GM12891 (cell line): ENCODE results near the gene ODAD4.

Experiments used
- DNase-seq: peaks from one replicate; pipeline ENCODE4 v3.0.0; 2011; ENCODE audit warnings: low spot score; ENCODE audit not compliant: insufficient read length
- FAIRE-seq: peaks from 2 replicates; lab custom pipeline; 2011; peaks lifted over from hg19 to GRCh38; lab: Jason Lieb, UNC
- PAX5 ChIP-seq: IDR thresholded peaks from 2 replicates; pipeline ENCODE4 v1.6.1; 2011; ENCODE audit warnings: low read length, moderate library complexity, mild to moderate bottlenecking; ENCODE audit not compliant: insufficient read depth, severe bottlenecking
- POLR2A ChIP-seq: IDR thresholded peaks from 2 replicates; pipeline ENCODE4 v1.6.1; 2011; ENCODE audit warnings: low read depth, low read length, control low read depth
- POLR2AphosphoS5 ChIP-seq: IDR thresholded peaks from 2 replicates; pipeline ENCODE4 v1.6.1; 2011; ENCODE audit warnings: low read depth, low read length, control low read depth
- POU2F2 ChIP-seq: IDR thresholded peaks from 2 replicates; pipeline ENCODE4 v1.6.1; 2011; ENCODE audit warnings: low read depth, mild to moderate bottlenecking, control low read depth, low read length, moderate library complexity
- SPI1 ChIP-seq: IDR thresholded peaks from 2 replicates; pipeline ENCODE4 v1.6.1; 2011; ENCODE audit warnings: low read depth, low read length, control low read depth
- TAF1 ChIP-seq: IDR thresholded peaks from 2 replicates; pipeline ENCODE4 v1.6.1; 2011; ENCODE audit warnings: low read depth, low read length, control low read depth

Gene ODAD4

GRCh38 chr17:41912925-41913324 is 17.5 kb upstream of the ODAD4 start:
- FAIRE-seq (no peak), DNase-seq (no peak)
- TF ChIP-seq POLR2AphosphoS5 (no peak), POLR2A (no peak), TAF1 (no peak), POU2F2 (no peak), PAX5 (no peak), SPI1 (no peak)

GRCh38 chr17:41913798-41914197 is 16.6 kb upstream of the ODAD4 start:
- TF ChIP-seq POLR2AphosphoS5 (no peak), POLR2A (no peak), PAX5 (no peak), POU2F2 (no peak), TAF1 (no peak), SPI1 (no peak)
- DNase-seq (no peak), FAIRE-seq (no peak)

GRCh38 chr17:41914358-41914766 is 16.1 kb upstream of the ODAD4 start:
- TF ChIP-seq POU2F2: no peak
- no peak for TF ChIP-seq TAF1
- TF ChIP-seq SPI1: no peak
- no peak for TF ChIP-seq POLR2A
- TF ChIP-seq POLR2AphosphoS5: no peak
- no peak for TF ChIP-seq PAX5
- no peak for FAIRE-seq
- DNase-seq: no peak

- TF ChIP-seq TAF1 (no peak), POU2F2 (no peak), PAX5 (no peak), SPI1 (no peak), POLR2A (no peak), POLR2AphosphoS5 (no peak)
- DNase-seq: no peak
- FAIRE-seq: no peak
These were observed 15.4 kb upstream of the ODAD4 start for GRCh38 chr17:41915020-41915419.

GRCh38 chr17:41915566-41915965 is 14.9 kb upstream of the ODAD4 start:
- no peak for TF ChIP-seq POU2F2
- no peak for TF ChIP-seq TAF1
- no peak for TF ChIP-seq POLR2A
- no peak for TF ChIP-seq POLR2AphosphoS5
- TF ChIP-seq SPI1: no peak
- TF ChIP-seq PAX5: no peak
- DNase-seq (no peak), FAIRE-seq (no peak)

GRCh38 chr17:41917192-41917591 is 13.2 kb upstream of the ODAD4 start:
- TF ChIP-seq TAF1 (no peak), POLR2A (no peak), POLR2AphosphoS5 (no peak), PAX5 (no peak), SPI1 (no peak), POU2F2 (no peak)
- FAIRE-seq: no peak
- no peak for DNase-seq

GRCh38 chr17:41917679-41918313 is 12.6 kb upstream of the ODAD4 start:
- DNase-seq (no peak), FAIRE-seq (peak; percentile 13)
- TF ChIP-seq POU2F2: no peak
- no peak for TF ChIP-seq SPI1
- no peak for TF ChIP-seq POLR2AphosphoS5
- no peak for TF ChIP-seq PAX5
- no peak for TF ChIP-seq TAF1
- TF ChIP-seq POLR2A: no peak

- TF ChIP-seq PAX5 (no peak), TAF1 (0 out of 2 replicates have a peak, but pooled peaks have one; percentile 34), POLR2AphosphoS5 (peak; percentile 75), POU2F2 (peak; percentile 31; the same call in 1 of the 2 replicates), SPI1 (no peak), POLR2A (peak; percentile 76)
- DNase-seq (peak; percentile 99), FAIRE-seq (peak; percentile 97)
These were observed 11.9 kb upstream of the ODAD4 start, which contains the start of gene ACLY for GRCh38 chr17:41918314-41919164. ACLY (minus strand) TSS chr17:41918951; CDS start chr17:41913873, 5,078 bp downstream.

- FAIRE-seq (no peak), DNase-seq (no peak)
- TF ChIP-seq PAX5 (no peak), SPI1 (no peak), TAF1 (no peak), POLR2A (no peak), POU2F2 (no peak), POLR2AphosphoS5 (no peak)
These were observed 11.1 kb upstream of the ODAD4 start for GRCh38 chr17:41919165-41919817.
